Measurements from ENCODE around the gene CDH16. TPM values are rescaled to one million over a fixed set of nuclear protein-coding genes. Genes with fewer than 3 reads are reported as not detected.

The CDH16 gene
- total RNA-seq, 1 donor from 2014 or later: not detected

DNA sequence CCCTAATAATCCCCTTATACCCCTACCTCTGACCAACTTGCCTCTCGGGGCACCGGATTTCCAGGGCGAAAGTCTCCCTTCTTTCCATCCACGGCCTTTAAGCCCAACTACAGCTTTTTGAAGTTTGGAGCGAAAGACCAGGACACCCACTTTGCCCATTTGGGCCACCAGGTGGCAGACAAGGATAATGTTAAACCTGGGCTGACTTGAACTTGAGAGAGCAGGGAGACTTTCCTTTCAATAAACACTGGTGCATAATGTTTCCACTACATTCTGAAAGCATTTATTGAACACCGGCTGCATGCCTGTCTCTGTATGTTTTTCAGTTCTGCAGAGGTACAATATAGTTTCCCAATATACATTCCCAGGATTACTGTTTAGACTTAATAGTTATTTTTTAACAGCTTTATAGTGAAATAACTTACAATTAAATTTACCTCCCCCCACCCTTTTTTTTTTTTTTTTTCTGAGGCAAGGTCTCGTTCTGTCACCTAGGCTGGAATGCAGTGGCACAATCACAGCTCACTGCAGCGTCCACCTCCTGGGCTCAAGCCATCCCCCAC is 35.5 kb upstream of the CDH16 start:
- peak; percentile 83 for DNase-seq
- Mint-ChIP-seq H3K9me3 (ENCODE audit: unreplicated experiment) (peaks cover 7% of the 10 kb centered on the region), H3K27me3 (ENCODE audit: unreplicated experiment) (peaks cover 2% of the 10 kb centered on the region), H3K4me3 (ENCODE audit: unreplicated experiment) (no peak overlapping the region), H3K4me1 (ENCODE audit: low read depth, unreplicated experiment) (peaks cover 5% of the 10 kb centered on the region), H3K27ac (ENCODE audit: unreplicated experiment) (no peak overlapping the region), H3K36me3 (ENCODE audit: unreplicated experiment) (no peaks in the 10 kb centered on the region)
- TF ChIP-seq, protein P1, sequence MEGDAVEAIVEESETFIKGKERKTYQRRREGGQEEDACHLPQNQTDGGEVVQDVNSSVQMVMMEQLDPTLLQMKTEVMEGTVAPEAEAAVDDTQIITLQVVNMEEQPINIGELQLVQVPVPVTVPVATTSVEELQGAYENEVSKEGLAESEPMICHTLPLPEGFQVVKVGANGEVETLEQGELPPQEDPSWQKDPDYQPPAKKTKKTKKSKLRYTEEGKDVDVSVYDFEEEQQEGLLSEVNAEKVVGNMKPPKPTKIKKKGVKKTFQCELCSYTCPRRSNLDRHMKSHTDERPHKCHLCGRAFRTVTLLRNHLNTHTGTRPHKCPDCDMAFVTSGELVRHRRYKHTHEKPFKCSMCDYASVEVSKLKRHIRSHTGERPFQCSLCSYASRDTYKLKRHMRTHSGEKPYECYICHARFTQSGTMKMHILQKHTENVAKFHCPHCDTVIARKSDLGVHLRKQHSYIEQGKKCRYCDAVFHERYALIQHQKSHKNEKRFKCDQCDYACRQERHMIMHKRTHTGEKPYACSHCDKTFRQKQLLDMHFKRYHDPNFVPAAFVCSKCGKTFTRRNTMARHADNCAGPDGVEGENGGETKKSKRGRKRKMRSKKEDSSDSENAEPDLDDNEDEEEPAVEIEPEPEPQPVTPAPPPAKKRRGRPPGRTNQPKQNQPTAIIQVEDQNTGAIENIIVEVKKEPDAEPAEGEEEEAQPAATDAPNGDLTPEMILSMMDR (IDR thresholded peaks at IDR 0.05; ENCODE audit: partially characterized antibody, unreplicated experiment): peak; percentile 84

DNA sequence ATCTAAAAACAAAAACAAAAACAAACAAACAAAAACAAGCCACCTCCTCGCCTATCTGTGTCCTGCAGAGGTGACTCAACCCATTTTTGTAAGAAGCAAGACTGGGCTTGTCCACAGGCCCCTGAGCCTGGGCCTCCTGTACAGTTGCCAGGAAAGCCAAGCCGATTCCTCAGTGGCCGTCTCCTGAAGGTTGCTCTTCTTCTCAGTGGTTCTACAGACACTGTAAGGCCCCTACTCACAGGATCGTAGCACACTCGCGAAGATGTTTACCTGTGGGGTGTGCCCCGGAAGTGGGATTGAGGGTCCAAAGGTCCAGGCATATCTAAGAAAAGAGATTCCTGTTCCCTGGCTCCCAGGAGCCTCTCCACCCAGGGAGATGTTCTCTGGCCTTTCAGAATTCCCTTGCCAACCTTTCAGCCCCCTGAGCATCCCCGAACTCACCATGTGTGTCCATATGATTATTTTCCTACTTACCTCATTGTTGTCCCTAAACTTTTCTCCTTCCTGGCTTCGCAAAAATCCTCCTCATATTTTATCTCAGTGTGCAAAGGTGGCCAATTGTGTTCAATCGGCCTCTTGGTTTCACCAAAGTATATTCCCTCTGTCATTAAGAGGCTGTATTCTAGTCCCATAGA is 34.9 kb upstream of the CDH16 start:
- H3K36me3 Mint-ChIP-seq (ENCODE audit: unreplicated experiment): no peaks in the 10 kb centered on the region
- peaks cover 2% of the 10 kb centered on the region for H3K27me3 Mint-ChIP-seq (ENCODE audit: unreplicated experiment)
- peaks cover 7% of the 10 kb centered on the region for H3K9me3 Mint-ChIP-seq (ENCODE audit: unreplicated experiment)
- TF ChIP-seq, protein P1 (IDR thresholded peaks at IDR 0.05; ENCODE audit: partially characterized antibody, unreplicated experiment): no peak
- DNase-seq: no peak
- H3K4me3 Mint-ChIP-seq (ENCODE audit: unreplicated experiment): no peak overlapping the region
- H3K4me1 Mint-ChIP-seq (ENCODE audit: low read depth, unreplicated experiment): peaks cover 5% of the 10 kb centered on the region
- H3K27ac Mint-ChIP-seq (ENCODE audit: unreplicated experiment): no peak overlapping the region

DNA sequence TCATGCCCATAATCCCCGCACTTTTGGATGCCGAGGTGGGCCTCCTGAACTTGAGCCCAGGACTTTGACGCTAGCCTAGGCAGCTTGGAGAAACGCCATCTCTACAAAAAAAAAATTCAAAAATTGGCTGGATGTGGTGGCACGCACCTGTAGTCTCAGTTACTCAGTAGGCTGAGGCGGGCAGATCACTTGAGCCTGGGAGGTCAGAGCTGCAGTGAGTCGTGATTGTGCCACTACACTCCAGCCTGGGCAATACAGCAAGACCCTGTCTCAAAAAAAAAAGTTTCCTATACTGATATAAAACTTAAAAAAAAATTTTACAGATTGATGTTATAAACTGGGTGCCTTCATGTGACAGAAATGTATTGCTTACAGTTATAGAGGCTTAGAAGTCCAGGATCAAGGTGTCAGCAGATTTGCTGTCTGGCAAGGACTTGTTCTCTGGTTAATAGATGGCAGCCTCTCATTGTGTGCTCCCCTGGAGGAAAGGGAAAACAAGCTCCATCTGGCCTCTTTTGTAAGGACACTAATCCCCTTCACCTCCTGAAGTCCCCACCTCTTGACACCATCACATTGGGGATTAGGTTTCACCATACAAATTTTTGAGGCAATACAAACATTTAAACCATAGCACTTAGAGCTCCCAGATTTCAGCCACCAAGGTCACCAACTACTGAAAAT is 33.9 kb upstream of the CDH16 start:
- Mint-ChIP-seq H3K36me3 (ENCODE audit: unreplicated experiment) (no peaks in the 10 kb centered on the region), H3K9me3 (ENCODE audit: unreplicated experiment) (peaks cover 7% of the 10 kb centered on the region), H3K27ac (ENCODE audit: unreplicated experiment) (no peak overlapping the region), H3K4me1 (ENCODE audit: low read depth, unreplicated experiment) (peaks cover 8% of the 10 kb centered on the region), H3K27me3 (ENCODE audit: unreplicated experiment) (peaks cover 3% of the 10 kb centered on the region), H3K4me3 (ENCODE audit: unreplicated experiment) (no peak overlapping the region)
- TF ChIP-seq, protein P1 (IDR thresholded peaks at IDR 0.05; ENCODE audit: partially characterized antibody, unreplicated experiment): no peak
- no peak for DNase-seq

DNA sequence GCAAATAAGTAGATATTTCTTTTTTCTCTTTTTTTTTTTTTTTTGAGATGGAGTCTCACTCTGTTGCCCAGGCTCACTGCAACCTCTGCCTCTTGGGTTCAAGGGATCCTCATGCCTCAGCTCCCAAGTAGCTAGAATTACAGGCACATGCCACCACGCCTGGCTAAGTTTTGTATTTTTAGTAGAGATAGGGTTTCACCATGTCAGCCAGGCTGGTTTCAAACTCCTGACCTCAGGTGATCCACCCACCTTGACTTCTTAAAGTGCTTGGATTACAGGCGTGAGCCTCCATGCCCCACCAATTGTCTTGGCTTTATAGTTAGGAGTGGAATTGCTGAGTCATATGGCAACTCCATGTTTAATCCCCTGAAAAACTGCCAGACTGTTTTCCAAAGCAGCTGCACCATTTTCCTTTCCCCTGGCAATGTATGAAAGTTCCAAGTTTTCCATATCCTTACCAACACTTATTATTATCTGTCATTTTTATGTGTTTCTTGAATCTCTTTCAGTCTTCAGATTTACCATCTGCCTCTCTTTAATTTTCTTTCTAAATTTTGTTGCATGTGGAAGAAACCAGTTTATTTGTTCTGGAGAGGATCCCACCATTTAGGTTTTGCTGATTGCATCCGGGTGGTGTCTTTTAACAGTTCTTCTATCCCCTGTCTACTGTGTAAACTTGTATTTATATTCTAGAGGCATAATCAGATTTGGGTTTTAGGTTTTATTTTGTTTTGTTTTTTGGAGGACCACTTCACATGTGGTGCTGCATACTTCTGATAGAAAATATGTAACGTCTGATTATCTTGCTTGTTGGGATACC is 32.5 kb upstream of the CDH16 start:
- no peak for DNase-seq
- no peak overlapping the region for H3K4me3 Mint-ChIP-seq (ENCODE audit: unreplicated experiment)
- peaks cover 6% of the 10 kb centered on the region for H3K9me3 Mint-ChIP-seq (ENCODE audit: unreplicated experiment)
- H3K4me1 Mint-ChIP-seq (ENCODE audit: low read depth, unreplicated experiment): peaks cover 11% of the 10 kb centered on the region
- no peaks in the 10 kb centered on the region for H3K36me3 Mint-ChIP-seq (ENCODE audit: unreplicated experiment)
- H3K27ac Mint-ChIP-seq (ENCODE audit: unreplicated experiment): no peak overlapping the region
- peaks cover 6% of the 10 kb centered on the region for H3K27me3 Mint-ChIP-seq (ENCODE audit: unreplicated experiment)
- TF ChIP-seq, protein P1 (IDR thresholded peaks at IDR 0.05; ENCODE audit: partially characterized antibody, unreplicated experiment): no peak
